ENCODE data around the gene TMF1. TPM values are rescaled to one million over a fixed set of nuclear protein-coding genes. Genes with fewer than 3 reads are reported as not detected.

The TMF1 gene
- total RNA-seq, 6 experiments from 2014 or later = 7.9 to 15.4 (median 11.5) TPM

DNA sequence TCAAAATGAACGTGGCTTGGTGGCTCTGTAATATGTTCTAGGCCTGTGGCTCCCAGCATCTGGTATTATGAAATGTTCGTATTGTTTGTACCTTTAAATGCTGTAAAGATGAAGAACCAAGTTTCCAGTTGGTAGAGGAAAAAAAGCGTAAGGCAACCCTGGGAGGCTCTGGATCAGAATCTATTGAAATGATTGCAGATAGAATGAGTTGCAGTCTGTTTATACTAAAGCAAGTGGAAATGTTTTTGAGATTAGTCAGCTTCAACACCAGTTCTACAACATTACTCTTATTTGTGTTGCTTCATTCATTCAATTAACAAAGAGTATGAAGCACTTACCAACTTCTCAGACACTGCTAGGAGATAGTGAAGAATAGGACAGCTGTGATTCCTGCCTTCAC is 37.9 kb upstream of the TMF1 start:
- Histone ChIP-seq H3K27ac (no peak overlapping the region), H3K4me1 (peaks cover 0 to 65% (median 25%) of the 10 kb centered on the region in 4 donors), H3K4me3 (no peak overlapping the region), H3K27me3 (no peaks in the 10 kb centered on the region), H3K36me3 (no peaks in the 10 kb centered on the region), H3K9me3 (no peaks in the 10 kb centered on the region)
- ATAC-seq = no peak
- TF ChIP-seq, protein P1, sequence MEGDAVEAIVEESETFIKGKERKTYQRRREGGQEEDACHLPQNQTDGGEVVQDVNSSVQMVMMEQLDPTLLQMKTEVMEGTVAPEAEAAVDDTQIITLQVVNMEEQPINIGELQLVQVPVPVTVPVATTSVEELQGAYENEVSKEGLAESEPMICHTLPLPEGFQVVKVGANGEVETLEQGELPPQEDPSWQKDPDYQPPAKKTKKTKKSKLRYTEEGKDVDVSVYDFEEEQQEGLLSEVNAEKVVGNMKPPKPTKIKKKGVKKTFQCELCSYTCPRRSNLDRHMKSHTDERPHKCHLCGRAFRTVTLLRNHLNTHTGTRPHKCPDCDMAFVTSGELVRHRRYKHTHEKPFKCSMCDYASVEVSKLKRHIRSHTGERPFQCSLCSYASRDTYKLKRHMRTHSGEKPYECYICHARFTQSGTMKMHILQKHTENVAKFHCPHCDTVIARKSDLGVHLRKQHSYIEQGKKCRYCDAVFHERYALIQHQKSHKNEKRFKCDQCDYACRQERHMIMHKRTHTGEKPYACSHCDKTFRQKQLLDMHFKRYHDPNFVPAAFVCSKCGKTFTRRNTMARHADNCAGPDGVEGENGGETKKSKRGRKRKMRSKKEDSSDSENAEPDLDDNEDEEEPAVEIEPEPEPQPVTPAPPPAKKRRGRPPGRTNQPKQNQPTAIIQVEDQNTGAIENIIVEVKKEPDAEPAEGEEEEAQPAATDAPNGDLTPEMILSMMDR (IDR thresholded peaks at IDR 0.05) = no peak
- TF ChIP-seq POLR2A (IDR thresholded peaks at IDR 0.05) = no peak
- 65% methylated on average over 3 of the region's 3 CpGs for WGBS (ENCODE audit: insufficient coverage, low coverage, low lambda C conversion rate, missing lambda C conversion rate)
- intact Hi-C loops (cut with DNase I) = no loop called here
- no peak for DNase-seq

DNA sequence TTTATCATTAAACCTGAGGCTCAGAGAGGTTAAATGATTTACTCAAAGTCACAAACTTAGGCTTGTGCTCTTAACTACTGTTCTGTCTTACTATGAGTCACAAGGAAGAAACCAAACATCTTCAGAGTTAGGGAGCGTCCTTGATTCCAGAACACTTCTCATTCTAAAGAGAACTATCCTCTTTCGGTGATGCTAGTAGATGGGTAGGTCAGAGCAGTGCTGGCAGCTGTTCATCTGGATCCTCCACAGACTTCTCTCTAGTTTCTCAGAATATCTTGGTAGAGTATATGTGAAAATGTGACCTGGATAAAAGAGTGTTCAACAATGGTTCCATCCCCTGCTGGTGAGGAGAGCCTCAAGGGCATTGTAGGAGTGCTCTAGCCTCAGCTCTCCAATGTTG is 35.9 kb upstream of the TMF1 start:
- Histone ChIP-seq H3K9me3 (no peaks in the 10 kb centered on the region), H3K27me3 (no peaks in the 10 kb centered on the region), H3K4me3 (no peak overlapping the region), H3K36me3 (no peaks in the 10 kb centered on the region), H3K4me1 (peaks cover 0 to 65% (median 25%) of the 10 kb centered on the region in 4 donors), H3K27ac (no peak overlapping the region)
- no peak for TF ChIP-seq POLR2A (IDR thresholded peaks at IDR 0.05)
- TF ChIP-seq, protein P1 (IDR thresholded peaks at IDR 0.05) = no peak
- ATAC-seq (no peak), DNase-seq (no peak)
- intact Hi-C loops (cut with DNase I) = no loop called here
- 46% methylated on average over 2 of the region's 2 CpGs for WGBS (ENCODE audit: insufficient coverage, low coverage, low lambda C conversion rate, missing lambda C conversion rate)

DNA sequence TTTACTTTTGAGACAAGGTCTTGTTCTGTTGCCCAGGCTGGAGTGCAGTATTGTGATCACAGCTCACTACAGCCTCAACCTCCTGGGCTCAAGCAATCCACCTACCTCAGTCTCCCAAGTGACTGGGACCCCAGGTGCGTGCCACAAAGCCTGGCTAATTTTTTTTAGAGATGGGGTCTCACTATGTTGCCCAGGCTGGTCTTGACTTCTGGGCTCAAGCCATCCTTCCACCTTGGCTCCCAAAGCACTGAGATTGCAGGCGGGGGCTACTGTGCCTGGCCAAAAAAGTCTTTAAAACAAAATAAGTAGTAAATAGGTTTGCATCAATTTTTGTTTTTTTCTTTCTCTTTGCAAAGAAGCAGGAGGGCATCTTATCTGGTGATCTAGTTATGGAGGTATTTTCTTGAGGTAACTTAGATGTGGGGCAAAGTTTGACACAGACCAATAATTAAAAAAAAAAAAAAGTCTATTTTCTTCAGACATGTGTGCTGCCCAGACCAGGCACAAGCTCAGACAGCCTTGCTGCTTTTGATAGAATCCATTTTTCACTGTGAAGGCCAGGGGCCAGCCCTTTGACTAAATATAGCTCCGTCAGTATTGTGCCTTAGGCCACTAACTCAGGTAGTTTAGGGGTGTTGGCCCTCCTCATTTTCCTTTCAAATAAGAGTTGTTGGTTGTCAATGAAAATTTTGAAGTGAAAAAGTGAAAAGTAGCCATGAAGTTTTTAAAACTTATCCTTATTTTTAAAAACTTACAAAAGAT is 35.1 kb upstream of the TMF1 start:
- Histone ChIP-seq H3K27me3 (no peaks in the 10 kb centered on the region), H3K36me3 (no peaks in the 10 kb centered on the region), H3K4me1 (peaks cover 0 to 60% (median 22%) of the 10 kb centered on the region in 4 donors), H3K27ac (peak overlapping the region; percentile 88 to 93 (median 89)), H3K4me3 (peak overlapping the region in 2 of 3 donors; percentile 71 to 98), H3K9me3 (no peaks in the 10 kb centered on the region)
- DNase-seq (no peak), ATAC-seq (no peak)
- 73% methylated on average over 3 of the region's 3 CpGs for WGBS (ENCODE audit: insufficient coverage, low coverage, low lambda C conversion rate, missing lambda C conversion rate)
- TF ChIP-seq POLR2A (IDR thresholded peaks at IDR 0.05) = no peak
- TF ChIP-seq, protein P1 (IDR thresholded peaks at IDR 0.05) = no peak
- intact Hi-C loops (cut with DNase I) = no loop called here

DNA sequence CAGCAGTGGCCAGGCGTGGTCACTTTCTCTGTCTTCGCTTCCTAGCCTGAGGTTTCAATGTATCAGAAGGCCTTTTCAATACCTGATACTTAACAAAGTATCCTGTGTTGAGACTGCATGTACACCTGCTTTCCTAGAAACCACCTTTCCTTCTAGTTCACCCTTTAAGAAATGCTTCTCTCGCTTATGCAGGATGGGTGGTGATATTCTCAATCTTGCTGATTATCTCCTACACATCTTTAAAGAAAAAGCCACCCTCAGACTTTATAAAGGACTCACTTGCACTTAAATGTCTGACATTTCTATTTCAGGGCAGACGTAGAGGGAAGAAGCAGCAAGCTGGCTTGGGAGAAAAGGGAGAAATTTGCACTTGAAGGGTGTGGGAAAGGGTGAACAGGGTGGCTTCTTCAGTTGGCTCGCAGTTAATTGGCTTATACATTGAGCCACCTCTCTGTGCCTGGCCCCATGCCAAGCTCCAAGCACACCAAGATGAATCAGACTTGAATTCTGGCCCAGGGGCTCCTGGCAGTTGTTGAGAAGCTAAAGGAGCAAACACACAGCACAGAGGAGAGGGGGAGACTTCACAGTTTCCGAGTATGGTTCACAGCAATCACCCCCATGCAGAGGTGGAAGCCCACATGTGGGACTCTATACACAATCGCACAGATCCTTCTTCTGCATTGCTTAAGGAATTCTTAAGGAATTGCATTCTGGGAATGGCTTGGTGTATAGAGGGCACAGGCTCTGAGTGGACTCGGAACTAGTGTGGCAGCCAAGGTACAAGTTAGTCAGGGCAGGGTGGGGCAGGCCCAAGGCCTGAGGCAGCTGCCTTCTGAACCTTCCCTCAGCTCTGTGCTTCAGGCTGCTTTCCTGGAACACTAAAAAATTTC is 33.9 kb upstream of the TMF1 start:
- peaks cover 0 to 49% (median 17%) of the 10 kb centered on the region in 4 donors for H3K4me1 ChIP-seq
- peak overlapping the region; percentile 71 to 98 (median 87) for H3K4me3 ChIP-seq
- intact Hi-C loops (cut with DNase I) = no loop called here
- DNase-seq (peak; percentile 84 to 89 (median 86)), ATAC-seq (peak; percentile 51 to 57 (median 54))
- 4% methylated on average over 8 of the region's 8 CpGs for WGBS (ENCODE audit: insufficient coverage, low coverage, low lambda C conversion rate, missing lambda C conversion rate)
- H3K9me3 ChIP-seq = no peaks in the 10 kb centered on the region
- H3K27ac ChIP-seq = peak overlapping the region; percentile 88 to 93 (median 89)
- no peaks in the 10 kb centered on the region for H3K27me3 ChIP-seq
- no peaks in the 10 kb centered on the region for H3K36me3 ChIP-seq
- TF ChIP-seq POLR2A (IDR thresholded peaks at IDR 0.05) = no peak
- TF ChIP-seq, protein P1 (IDR thresholded peaks at IDR 0.05) = no peak
